Amniotic epithelial cell (primary cell): Measurements from ENCODE around the gene GDF2.

ENCODE experiments used
- DNase-seq: peaks from one replicate; pipeline ENCODE4 v3.0.0-alpha.2; 2010; ENCODE audit warnings: low read depth

The GDF2 gene

GRCh38 chr10:47334466-47335295, 12.4 kb downstream of the GDF2 start:
- no peak for DNase-seq

DNA sequence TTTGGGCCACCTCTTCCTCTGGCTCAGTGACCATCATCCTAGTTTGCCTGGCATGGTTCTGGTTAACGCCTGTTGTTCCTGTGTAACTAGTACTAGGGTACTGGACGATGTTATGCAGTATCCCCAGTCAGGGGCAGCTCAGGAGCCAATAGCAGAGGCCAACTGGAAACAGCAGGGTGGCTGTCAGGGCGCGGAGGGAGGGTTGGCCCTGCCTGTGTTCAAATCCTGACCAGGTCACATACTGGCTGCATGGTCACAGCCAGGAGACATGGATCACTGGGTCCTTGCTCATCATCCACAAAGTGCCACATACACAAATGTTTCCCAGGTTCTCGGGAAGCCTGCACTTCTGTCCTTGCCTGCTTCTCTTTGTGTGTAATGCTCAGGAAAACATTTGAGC, 13.7 kb downstream of the GDF2 start:
- DNase-seq, result no peak

DNA sequence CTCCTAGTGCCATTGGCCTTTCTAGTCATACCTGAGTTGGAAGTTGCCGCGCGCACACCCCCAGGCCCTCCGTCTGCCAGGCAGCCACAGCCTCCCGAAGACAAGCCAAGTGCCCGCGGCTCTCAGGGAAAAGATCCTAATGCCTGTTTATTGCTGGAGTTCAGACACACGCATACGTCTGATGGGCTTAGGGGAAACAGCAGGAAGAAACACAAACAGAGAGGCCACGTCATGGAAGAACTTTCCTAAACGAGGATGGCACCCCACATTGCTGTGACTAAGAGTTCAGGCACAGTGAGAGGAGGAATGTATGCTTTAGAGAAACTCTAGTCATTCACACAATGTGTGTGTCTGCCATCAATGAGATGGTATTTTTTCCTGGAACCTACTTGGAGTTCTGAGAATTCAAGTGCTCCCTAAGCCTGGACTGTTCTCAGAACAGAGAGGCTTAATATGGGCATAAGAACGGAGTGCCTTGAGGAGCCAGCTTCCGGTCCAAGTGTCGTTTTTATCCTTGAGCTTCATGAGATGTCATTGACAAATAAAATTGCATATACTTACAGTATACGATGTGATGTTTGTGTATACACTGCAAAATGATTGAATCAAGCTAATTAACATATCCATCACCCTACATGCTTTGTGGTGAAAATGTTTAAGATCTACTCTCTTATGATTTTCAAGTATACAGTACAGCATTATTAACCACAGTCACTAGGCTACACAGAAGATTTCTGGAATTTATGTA, 14.3 kb downstream of the GDF2 start:
- DNase-seq, result no peak

DNA sequence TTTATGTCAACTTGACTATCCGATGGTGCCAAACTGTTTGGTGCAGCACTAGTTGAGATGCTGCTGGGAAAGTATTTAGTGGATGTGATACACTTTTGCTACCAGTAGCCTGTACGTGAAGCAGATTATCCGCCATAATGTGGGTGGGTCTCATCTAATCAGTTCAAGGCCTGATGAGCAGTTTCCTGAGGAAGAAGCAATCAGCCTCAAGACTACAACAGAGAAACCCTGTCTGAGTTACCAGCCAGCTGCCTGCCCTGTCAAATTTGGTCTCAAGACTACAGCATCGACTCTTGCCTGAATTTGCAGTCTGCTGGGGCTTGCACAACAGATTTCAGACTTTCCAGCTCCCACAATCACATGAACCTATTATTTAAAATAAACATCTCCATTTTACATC, 15.1 kb downstream of the GDF2 start:
- no peak for DNase-seq

GRCh38 chr10:47339186-47339735, 17.0 kb downstream of the GDF2 start:
- no peak for DNase-seq

DNA sequence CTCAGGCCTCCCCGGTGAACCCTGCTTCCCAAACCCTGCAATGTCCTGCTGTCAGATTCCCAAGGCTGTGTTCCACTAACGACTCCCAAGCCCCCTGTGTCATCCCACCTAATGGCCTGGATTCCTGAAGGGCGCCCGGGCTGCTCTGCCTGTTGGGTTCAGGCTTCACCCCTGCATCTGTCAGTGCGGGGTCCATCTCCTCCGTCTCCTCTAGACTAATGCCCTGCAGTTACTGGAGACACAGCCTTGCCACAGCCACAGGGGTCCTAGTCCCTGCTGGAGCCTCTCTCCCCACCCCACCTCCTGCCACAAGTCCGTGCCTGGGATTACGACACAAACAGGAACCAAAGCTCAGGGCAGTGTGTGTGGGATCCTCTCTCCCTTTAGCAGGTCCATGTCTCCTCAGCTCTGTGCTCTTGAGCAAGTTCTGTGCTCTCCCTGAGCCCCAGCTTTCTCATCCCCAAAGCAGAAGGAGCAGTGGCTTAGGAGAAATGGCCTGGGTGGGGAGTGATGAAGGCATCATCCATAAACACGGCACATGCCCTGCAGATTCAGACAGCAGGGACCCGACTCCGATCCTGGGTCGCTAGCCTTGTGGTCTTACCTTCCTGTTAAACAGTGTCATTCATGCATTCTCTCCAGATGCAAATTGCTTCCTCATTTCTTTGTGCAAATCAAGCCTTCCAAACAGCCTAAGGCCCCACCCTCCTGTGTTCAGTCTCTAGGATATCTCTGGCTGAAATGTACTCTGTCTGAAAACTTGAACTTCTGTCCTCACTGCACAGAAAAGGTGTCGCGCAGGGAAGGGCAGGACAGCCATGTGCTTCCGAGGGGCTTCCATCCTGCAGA, 17.7 kb downstream of the GDF2 start:
- DNase-seq, result no peak

DNA sequence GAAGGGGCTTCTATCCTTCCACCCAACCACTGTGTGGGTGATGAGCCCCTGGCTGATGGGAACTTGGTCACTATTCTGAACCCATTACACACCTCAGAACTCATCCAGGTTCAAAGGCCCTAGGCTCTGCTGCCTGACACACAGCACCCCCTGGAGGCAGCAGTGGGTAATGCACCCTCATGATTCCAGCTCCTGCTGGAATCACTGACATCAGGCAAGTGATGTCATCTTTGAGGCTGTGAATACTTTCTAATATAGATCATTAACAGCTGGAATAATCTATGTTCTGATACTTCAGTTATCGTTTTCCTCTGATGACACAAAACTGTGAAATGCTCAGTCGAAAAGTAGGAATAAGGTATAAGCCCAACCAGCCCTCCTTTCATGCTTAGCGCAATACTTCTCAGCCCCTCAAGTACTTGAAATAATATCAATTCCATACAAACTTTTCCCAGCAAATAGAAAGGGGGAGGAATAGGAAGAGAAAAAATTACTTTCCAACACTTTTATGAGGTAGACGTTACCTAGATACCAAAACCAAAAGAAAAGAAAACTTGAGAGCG, 18.4 kb downstream of the GDF2 start:
- DNase-seq, result peak; percentile 48

GRCh38 chr10:47344996-47345870, 23.0 kb downstream of the GDF2 start:
- no peak for DNase-seq

GRCh38 chr10:47346581-47347302, 24.5 kb downstream of the GDF2 start:
- DNase-seq, result no peak

- DNase-seq, result no peak
Observed at GRCh38 chr10:47347303-47347675, 25.0 kb downstream of the GDF2 start.

- peak; percentile 49 for DNase-seq
Observed at GRCh38 chr10:47348138-47348651, 25.9 kb downstream of the GDF2 start, which contains the start of gene RBP3. Gene RBP3, plus strand, starts transcription at chr10:47348363. Its CDS starts 122 bp downstream, at chr10:47348485.

GRCh38 chr10:47348661-47349470, 26.6 kb downstream of the GDF2 start:
- DNase-seq, result no peak

- DNase-seq, result no peak
Observed at GRCh38 chr10:47349516-47349915, 27.3 kb downstream of the GDF2 start.

DNA sequence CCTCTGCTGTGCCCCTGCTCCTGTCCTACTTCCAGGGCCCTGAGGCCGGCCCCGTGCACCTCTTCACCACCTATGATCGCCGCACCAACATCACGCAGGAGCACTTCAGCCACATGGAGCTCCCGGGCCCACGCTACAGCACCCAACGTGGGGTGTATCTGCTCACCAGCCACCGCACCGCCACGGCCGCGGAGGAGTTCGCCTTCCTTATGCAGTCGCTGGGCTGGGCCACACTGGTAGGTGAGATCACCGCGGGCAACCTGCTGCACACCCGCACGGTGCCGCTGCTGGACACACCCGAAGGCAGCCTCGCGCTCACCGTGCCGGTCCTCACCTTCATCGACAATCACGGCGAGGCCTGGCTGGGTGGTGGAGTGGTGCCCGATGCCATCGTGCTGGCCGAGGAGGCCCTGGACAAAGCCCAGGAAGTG, 27.7 kb downstream of the GDF2 start:
- no peak for DNase-seq

GRCh38 chr10:47350671-47351640, 28.7 kb downstream of the GDF2 start:
- no peak for DNase-seq

DNA sequence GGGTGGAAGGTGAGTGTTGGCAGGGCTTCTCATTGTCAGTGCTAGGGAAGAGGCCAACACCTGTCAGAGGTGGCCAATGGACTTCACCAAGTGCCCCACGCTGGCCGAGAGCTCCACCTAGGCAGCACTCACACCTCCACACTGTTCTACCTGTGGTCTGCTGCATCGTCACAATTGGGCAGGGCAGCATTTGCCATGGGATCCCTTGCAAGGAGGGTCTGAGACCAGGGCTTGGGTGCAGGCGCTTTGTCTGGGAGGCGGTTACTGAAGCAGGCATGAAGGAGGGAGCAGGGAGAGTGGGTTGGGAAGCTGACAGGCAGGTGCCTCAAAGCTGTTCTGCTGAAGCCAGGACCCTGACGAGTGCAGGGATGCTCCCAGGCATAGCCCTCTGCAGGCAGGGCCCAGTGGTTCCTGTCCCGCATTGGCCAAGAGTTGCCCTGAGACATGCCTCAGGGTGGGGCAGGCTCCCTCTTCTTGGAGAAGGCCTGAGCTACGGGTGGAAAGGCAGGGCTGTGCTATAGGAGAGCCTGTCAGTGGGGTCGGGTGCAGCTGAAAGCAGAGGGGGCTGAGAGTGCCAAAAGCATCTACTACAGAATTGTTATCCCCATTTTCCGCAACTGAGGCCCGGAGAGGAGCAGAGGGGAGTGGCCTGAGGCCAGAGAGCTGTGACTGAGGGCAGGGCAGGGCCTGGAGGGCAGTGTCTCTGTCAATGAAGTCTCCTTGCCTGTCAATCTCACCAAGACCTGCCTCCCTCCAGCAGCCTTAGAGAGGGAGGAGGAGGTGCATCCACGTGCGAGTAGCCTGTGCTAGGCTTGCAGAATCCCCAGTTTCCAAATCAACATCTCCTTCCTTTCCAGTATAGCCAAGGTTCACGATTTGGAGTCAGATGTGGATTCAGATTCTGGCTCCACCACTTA, 29.9 kb downstream of the GDF2 start:
- DNase-seq, result no peak

DNA sequence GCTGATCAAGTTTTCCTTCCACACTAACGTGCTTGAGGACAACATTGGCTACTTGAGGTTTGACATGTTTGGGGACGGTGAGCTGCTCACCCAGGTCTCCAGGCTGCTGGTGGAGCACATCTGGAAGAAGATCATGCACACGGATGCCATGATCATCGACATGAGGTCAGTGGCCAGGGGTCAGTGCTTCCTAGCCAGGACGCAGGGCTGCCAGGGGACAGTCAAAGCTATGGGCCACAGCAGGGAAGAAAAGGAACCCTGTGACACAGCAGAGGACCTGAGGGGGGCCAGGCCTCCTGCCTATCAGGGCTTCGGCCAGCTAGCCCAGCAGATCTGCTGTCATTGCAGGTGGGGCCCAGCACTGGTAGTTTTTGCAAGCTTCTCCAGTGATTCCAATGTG, 31.1 kb downstream of the GDF2 start:
- DNase-seq, result no peak
